Measurements from ENCODE around the gene TBC1D9. TPM values are rescaled to one million over a fixed set of nuclear protein-coding genes. Genes with fewer than 3 reads are reported as not detected.

TBC1D9 gene
- total and polyA plus RNA-seq, 2 donors (not counting 1 experiment from before 2014, with no cell fraction given) = 48.9 to 235 TPM

- peak; percentile 82 for DNase-seq
- ChIA-PET CTCF (interaction anchor here (0.9 to 2.8 kb wide), 12 partner anchors 12 to 117 kb away, joined by 3 to 39 read pairs (median 8); no protein-coding TSS in a partner anchor), POLR2A (interaction anchor here (1.0 to 3.1 kb wide), 10 partner anchors 13 to 123 kb away, joined by 3 to 52 read pairs (median 10); no protein-coding TSS in a partner anchor)
- Histone ChIP-seq H3K4me2 (replicated peaks; ENCODE audit: low read depth, low read length, poor library complexity, severe bottlenecking) (peak overlapping the region; percentile 93), H3K36me3 (replicated peaks in 1 of 2; ENCODE audit: control extremely low read depth in 1 of 2, control insufficient read depth in 1 of 2, extremely low read depth in 1 of 2, insufficient read depth in 2 of 2, low read length in 1 of 2) (peaks cover 0 to 2% of the 10 kb centered on the region in 2 experiments), H3K4me3 (ENCODE audit: control extremely low read depth in 1 of 5, extremely low read depth in 1 of 5, insufficient read depth in 1 of 5, low read depth in 2 of 5, low read length in 4 of 5) (peak overlapping the region; percentile 66 to 99 (median 87)), H3K27me3 (replicated peaks in 1 of 4; ENCODE audit: control extremely low read depth in 1 of 4, control insufficient read depth in 3 of 4, insufficient read depth in 4 of 4, low read length in 3 of 4) (no peaks in the 10 kb centered on the region), H3K79me2 (ENCODE audit: control insufficient read depth, insufficient read depth, low read length) (peaks cover 57% of the 10 kb centered on the region), H3K27ac (ENCODE audit: low read length in 2 of 2) (peak overlapping the region; percentile 99), H2AFZ (ENCODE audit: insufficient read depth, low read depth, low read length, poor library complexity, severe bottlenecking) (peak overlapping the region; percentile 90), H3K9ac (ENCODE audit: low read length) (peak overlapping the region; percentile 96), H4K20me1 (ENCODE audit: control insufficient read depth, insufficient read depth, low read length, poor library complexity, severe bottlenecking) (no peaks in the 10 kb centered on the region), H3K4me1 (ENCODE audit: control insufficient read depth in 2 of 2, insufficient read depth in 2 of 2, low read length in 2 of 2) (peaks cover 45 to 63% of the 10 kb centered on the region in 2 donors), H3K9me3 (ENCODE audit: control extremely low read depth in 1 of 3, control insufficient read depth in 2 of 3, insufficient read depth in 1 of 3, low read length in 2 of 3) (peaks cover 0 to 5% (median 0%) of the 10 kb centered on the region in 3 donors)
- H3K27me3 Mint-ChIP-seq = no peaks in the 10 kb centered on the region
- intact Hi-C loops (cut with micrococcal nuclease) = loop anchor here (1.0 to 10.0 kb wide), 4 partner anchors 13 to 1579 kb away; partner anchors contain the start of genes ELF2 and SCOC
- peak; percentile 56 for ATAC-seq (ENCODE audit: low read depth)
- H3K4me1 Mint-ChIP-seq = peaks cover 65% of the 10 kb centered on the region
- peak overlapping the region; percentile 98 for H3K27ac Mint-ChIP-seq
- H3K4me3 Mint-ChIP-seq = peak overlapping the region; percentile 97
- WGBS (ENCODE audit: insufficient coverage) = under 1% methylated on average over 74 of the region's 74 CpGs
- TF ChIP-seq CTCF (IDR thresholded peaks at IDR 0.05) (peak; percentile 19), EZH2 (IDR thresholded peaks at IDR 0.05; ENCODE audit: borderline replicate concordance, insufficient read depth, low read depth, low read length, poor library complexity, severe bottlenecking) (no peak)
- no peaks in the 10 kb centered on the region for H3K9me3 Mint-ChIP-seq (ENCODE audit: insufficient read depth)
These were observed 339 bp downstream of the TBC1D9 start for GRCh38 chr4:140755774-140756318.

Data from B cell (primary cell).